Tibial nerve (tissue), 4 donors: ENCODE results near the gene ITGA11. TPM values are rescaled to one million over a fixed set of nuclear protein-coding genes. Genes with fewer than 3 reads are reported as not detected.

Experiments used
- DNase-seq, 2 donors: peaks; one replicate each; pipeline ENCODE4 v3.0.0-alpha.2; 2019; ENCODE audit warnings: low spot score in 2 of 2
- H3K27ac ChIP-seq, 4 donors: fragments of 200-600 bp; sonication (generic) in 3 of 4; one replicate each; pipeline ENCODE4 v1.5.1; 2017 to 2019; ENCODE audit warnings: mild to moderate bottlenecking in 1 of 4
- H3K27me3 ChIP-seq, 2 donors: fragments of 200-600 bp; sonication (generic) in 1 of 2; one replicate each; pipeline versions ENCODE4 v1.5.1 to v1.6.0; 2017 to 2019
- H3K36me3 ChIP-seq, 3 donors: fragments of 200-600 bp; sonication (generic); one replicate each; pipeline ENCODE4 v1.5.1; 2018 to 2019
- H3K4me1 ChIP-seq, 4 donors: fragments of 200-600 bp; sonication (generic) in 3 of 4; one replicate each; pipeline ENCODE4 v1.5.1; 2017 to 2019
- H3K4me3 ChIP-seq, 4 donors: fragments of 200-600 bp; sonication (generic) in 3 of 4; one replicate each; pipeline ENCODE4 v1.5.1; 2017 to 2019; ENCODE audit warnings: mild to moderate bottlenecking in 1 of 4, moderate library complexity in 1 of 4
- H3K9me3 ChIP-seq, 4 donors: fragments of 200-600 bp; sonication (generic) in 3 of 4; one replicate each; pipeline ENCODE4 v1.5.1; 2017 to 2019
- CTCF ChIP-seq, 5 experiments: fragments of 200-600 bp in 3 of 5; fragments of 450-650 bp in 2 of 5; sonication (generic) in 3 of 5; IDR thresholded peaks; one replicate each; pipeline ENCODE4 v1.5.1; 2016 to 2019; ENCODE audit warnings: antibody characterized with exemption in 5 of 5, mild to moderate bottlenecking in 3 of 5, moderate library complexity in 2 of 5
- EP300 ChIP-seq, 2 donors: sonication (generic); formaldehyde crosslinking; IDR thresholded peaks; one replicate each; pipeline ENCODE4 v1.6.1; 2017; ENCODE audit warnings: antibody characterized with exemption in 2 of 2, mild to moderate bottlenecking in 1 of 2
- POLR2A ChIP-seq, 2 donors: fragments of 450-650 bp; IDR thresholded peaks; one replicate each; pipeline ENCODE4 v1.6.1; 2017; ENCODE audit warnings: antibody characterized with exemption in 2 of 2, mild to moderate bottlenecking in 2 of 2, moderate library complexity in 2 of 2
- WGBS, 2 donors: methylation state at CpG; one replicate each; pipeline ENCODE4 v1.1.5; 2018; 5-methylcytosine and 5-hydroxymethylcytosine counted together
- total RNA-seq, 4 donors: library from RNA; depleted of rRNA; stranded (reverse); fragments of >200 nt; gene quantifications; one replicate each; pipeline ENCODE4 v1.1.0, GENCODE V29; 2016

The ITGA11 gene
- total RNA-seq, 4 donors from 2014 or later = 2.7 to 12.1 (median 6.9) TPM

- DNase-seq = no peak
- H3K4me3 ChIP-seq = no peak overlapping the region
- 72% methylated on average over 6 of the region's 6 CpGs for WGBS, 2 donors
- H3K9me3 ChIP-seq = no peaks in the 10 kb centered on the region
- H3K4me1 ChIP-seq = peaks cover 0 to 27% (median 2%) of the 10 kb centered on the region in 4 donors
- TF ChIP-seq CTCF (IDR thresholded peaks at IDR 0.05) (no peak), EP300 (IDR thresholded peaks at IDR 0.05) (no peak), POLR2A (IDR thresholded peaks at IDR 0.05) (no peak)
- H3K36me3 ChIP-seq = no peaks in the 10 kb centered on the region
- H3K27ac ChIP-seq = no peak overlapping the region
- no peaks in the 10 kb centered on the region for H3K27me3 ChIP-seq
Measured at GRCh38 chr15:68349151-68349550, 82.8 kb downstream of the ITGA11 start.

- no peak overlapping the region for H3K27ac ChIP-seq
- H3K4me1 ChIP-seq = peaks cover 0 to 31% (median 2%) of the 10 kb centered on the region in 4 donors
Measured at GRCh38 chr15:68348606-68349005, 83.4 kb downstream of the ITGA11 start.

GRCh38 chr15:68348081-68348480 lies 83.9 kb downstream of the ITGA11 start:
- Histone ChIP-seq H3K27me3 (no peaks in the 10 kb centered on the region), H3K4me1 (peaks cover 0 to 35% (median 2%) of the 10 kb centered on the region in 4 donors), H3K9me3 (no peaks in the 10 kb centered on the region), H3K4me3 (no peak overlapping the region), H3K36me3 (no peaks in the 10 kb centered on the region), H3K27ac (no peak overlapping the region)
- TF ChIP-seq POLR2A (IDR thresholded peaks at IDR 0.05) = no peak
- no peak for TF ChIP-seq EP300 (IDR thresholded peaks at IDR 0.05)
- no peak for TF ChIP-seq CTCF (IDR thresholded peaks at IDR 0.05)
- 89 to 95% methylated on average over 5 of the region's 6 CpGs for WGBS, 2 donors
- no peak for DNase-seq

More at GRCh38 chr15:68348606-68349005, 83.4 kb downstream of the ITGA11 start:
- Histone ChIP-seq H3K4me3 (no peak overlapping the region), H3K9me3 (no peaks in the 10 kb centered on the region), H3K36me3 (no peaks in the 10 kb centered on the region), H3K27me3 (no peaks in the 10 kb centered on the region)
- TF ChIP-seq EP300 (IDR thresholded peaks at IDR 0.05) (no peak), CTCF (IDR thresholded peaks at IDR 0.05) (no peak), POLR2A (IDR thresholded peaks at IDR 0.05) (no peak)
- 80 to 88% methylated on average over 9 of the region's 9 CpGs for whole genome bisulfite sequencing, 2 donors
- no peak for DNase-seq

GRCh38 chr15:68347392-68347791 lies 84.6 kb downstream of the ITGA11 start:
- DNase-seq = no peak
- Histone ChIP-seq H3K27me3 (no peaks in the 10 kb centered on the region), H3K9me3 (no peaks in the 10 kb centered on the region), H3K4me1 (peaks cover 0 to 35% (median 5%) of the 10 kb centered on the region in 4 donors), H3K27ac (no peak overlapping the region), H3K4me3 (no peak overlapping the region), H3K36me3 (no peaks in the 10 kb centered on the region)
- 35 to 56% methylated on average over 7 of the region's 7 CpGs for WGBS, 2 donors
- TF ChIP-seq POLR2A (IDR thresholded peaks at IDR 0.05) = no peak
- no peak for TF ChIP-seq EP300 (IDR thresholded peaks at IDR 0.05)
- no peak for TF ChIP-seq CTCF (IDR thresholded peaks at IDR 0.05)

GRCh38 chr15:68346979-68347378 lies 85.0 kb downstream of the ITGA11 start:
- no peaks in the 10 kb centered on the region for H3K27me3 ChIP-seq
- 78 to 83% methylated on average over 6 of the region's 6 CpGs for WGBS, 2 donors
- H3K27ac ChIP-seq = no peak overlapping the region
- TF ChIP-seq CTCF (IDR thresholded peaks at IDR 0.05) (no peak), POLR2A (IDR thresholded peaks at IDR 0.05) (no peak), EP300 (IDR thresholded peaks at IDR 0.05) (no peak)
- peaks cover 0 to 35% (median 7%) of the 10 kb centered on the region in 4 donors for H3K4me1 ChIP-seq
- DNase-seq = no peak
- no peaks in the 10 kb centered on the region for H3K9me3 ChIP-seq
- no peaks in the 10 kb centered on the region for H3K36me3 ChIP-seq
- H3K4me3 ChIP-seq = no peak overlapping the region
